A549 (cell line): ENCODE results near the gene CALN1.

Source experiments
- CEBPB ChIP-seq, 2 experiments: fragments of >200 bp in 1 of 2; sonication (Bioruptor Twin) in 1 of 2; formaldehyde crosslinking in 1 of 2; IDR thresholded peaks; 2 replicates each; pipeline ENCODE4 v1.6.1; 2012 to 2016
- CTCF ChIP-seq: fragments of >200 bp; sonication (Bioruptor Twin); formaldehyde crosslinking; IDR thresholded peaks from 3 replicates; pipeline ENCODE4 v1.5.1; 2016
- EP300 ChIP-seq, 2 experiments: fragments of >200 bp; sonication (Bioruptor Twin); formaldehyde crosslinking; IDR thresholded peaks; 2 replicates in 1 of 2; 3 replicates in 1 of 2; pipeline ENCODE4 v1.6.1; 2016 to 2017
- ESRRA ChIP-seq: fragments of 150-350 bp; IDR thresholded peaks from 2 replicates; pipeline ENCODE4 v1.6.1; 2014; ENCODE audit warnings: mild to moderate bottlenecking, low read length, borderline replicate concordance
- KDM1A ChIP-seq: fragments of 200-600 bp; sonication (generic); IDR thresholded peaks from 2 replicates; pipeline ENCODE4 v1.6.1; 2016; ENCODE audit warnings: low read depth, mild to moderate bottlenecking
- MYC ChIP-seq: IDR thresholded peaks from 2 replicates; pipeline ENCODE4 v1.6.1; 2012; ENCODE audit warnings: mild to moderate bottlenecking, inconsistent platforms, low read length, improper control_type of control experiment, borderline replicate concordance
- RAD21 ChIP-seq, 2 experiments: fragments of >200 bp in 1 of 2; sonication (Bioruptor Twin) in 1 of 2; formaldehyde crosslinking in 1 of 2; IDR thresholded peaks in 1 of 2; conservative IDR thresholded peaks in 1 of 2; 2 replicates in 1 of 2; 3 replicates in 1 of 2; pipeline ENCODE4 v1.6.1; 2012 to 2018; ENCODE audit warnings: inconsistent platforms in 1 of 2
- RCOR1 ChIP-seq: fragments of 150-350 bp; IDR thresholded peaks from 2 replicates; pipeline ENCODE4 v1.6.1; 2014; ENCODE audit warnings: antibody characterized with exemption, low read length, low read depth
- USF2 ChIP-seq: fragments of 450-650 bp; IDR thresholded peaks from 2 replicates; pipeline ENCODE4 v1.6.1; 2014; ENCODE audit warnings: antibody characterized with exemption

GRCh38 chr7:71896535-71896934 is 515.6 kb downstream of the CALN1 start:
- no peak for TF ChIP-seq CTCF
- no peak for TF ChIP-seq EP300 (IDR thresholded peaks at IDR 0.05)
- TF ChIP-seq USF2 = no peak
- no peak for TF ChIP-seq MYC
- TF ChIP-seq KDM1A = no peak
- no peak for TF ChIP-seq CEBPB (IDR thresholded peaks at IDR 0.05)
- TF ChIP-seq RCOR1 = no peak
- TF ChIP-seq RAD21 (conservative IDR thresholded peaks at IDR 0.05 in 1 of 2, IDR thresholded peaks at IDR 0.05 in 1 of 2) = no peak
- no peak for TF ChIP-seq ESRRA
